HL-60 (cell line): ENCODE data around the gene KCNF1.

Experiments
- GABPA ChIP-seq: IDR thresholded peaks from 2 replicates; pipeline ENCODE4 v1.6.1; 2012; ENCODE audit warnings: low read depth
- POLR2AphosphoS5 ChIP-seq: IDR thresholded peaks from 2 replicates; pipeline ENCODE4 v1.6.1; 2012; ENCODE audit warnings: low read depth
- SPI1 ChIP-seq: IDR thresholded peaks from 2 replicates; pipeline ENCODE4 v1.6.1; 2012; ENCODE audit warnings: low read depth, mild to moderate bottlenecking, borderline replicate concordance
- TF ChIP-seq, protein P1 (sequence below): IDR thresholded peaks from one replicate; pipeline ENCODE4 v1.5.1; 2011; ENCODE audit warnings: low read length, control low read depth, inconsistent platforms; ENCODE audit not compliant: insufficient read depth
- TF ChIP-seq, protein P2 (sequence below): IDR thresholded peaks from 2 replicates; pipeline ENCODE4 v1.6.1; 2012; ENCODE audit warnings: low read depth; ENCODE audit not compliant: insufficient replicate concordance

DNA sequence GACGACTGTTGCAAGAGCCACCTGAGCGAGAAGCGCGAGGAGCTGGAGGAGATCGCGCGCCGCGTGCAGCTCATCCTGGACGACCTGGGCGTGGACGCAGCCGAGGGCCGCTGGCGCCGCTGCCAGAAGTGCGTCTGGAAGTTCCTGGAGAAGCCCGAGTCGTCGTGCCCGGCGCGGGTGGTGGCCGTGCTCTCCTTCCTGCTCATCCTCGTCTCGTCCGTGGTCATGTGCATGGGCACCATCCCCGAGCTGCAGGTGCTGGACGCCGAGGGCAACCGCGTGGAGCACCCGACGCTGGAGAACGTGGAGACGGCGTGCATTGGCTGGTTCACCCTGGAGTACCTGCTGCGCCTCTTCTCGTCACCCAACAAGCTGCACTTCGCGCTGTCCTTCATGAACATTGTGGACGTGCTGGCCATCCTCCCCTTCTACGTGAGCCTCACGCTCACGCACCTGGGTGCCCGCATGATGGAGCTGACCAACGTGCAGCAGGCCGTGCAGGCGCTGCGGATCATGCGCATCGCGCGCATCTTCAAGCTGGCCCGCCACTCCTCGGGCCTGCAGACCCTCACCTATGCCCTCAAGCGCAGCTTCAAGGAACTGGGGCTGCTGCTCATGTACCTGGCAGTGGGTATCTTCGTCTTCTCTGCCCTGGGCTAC is 1.2 kb downstream of the KCNF1 start:
- TF ChIP-seq GABPA (no peak), POLR2AphosphoS5 (no peak), SPI1 (no peak)
- TF ChIP-seq, protein P1, sequence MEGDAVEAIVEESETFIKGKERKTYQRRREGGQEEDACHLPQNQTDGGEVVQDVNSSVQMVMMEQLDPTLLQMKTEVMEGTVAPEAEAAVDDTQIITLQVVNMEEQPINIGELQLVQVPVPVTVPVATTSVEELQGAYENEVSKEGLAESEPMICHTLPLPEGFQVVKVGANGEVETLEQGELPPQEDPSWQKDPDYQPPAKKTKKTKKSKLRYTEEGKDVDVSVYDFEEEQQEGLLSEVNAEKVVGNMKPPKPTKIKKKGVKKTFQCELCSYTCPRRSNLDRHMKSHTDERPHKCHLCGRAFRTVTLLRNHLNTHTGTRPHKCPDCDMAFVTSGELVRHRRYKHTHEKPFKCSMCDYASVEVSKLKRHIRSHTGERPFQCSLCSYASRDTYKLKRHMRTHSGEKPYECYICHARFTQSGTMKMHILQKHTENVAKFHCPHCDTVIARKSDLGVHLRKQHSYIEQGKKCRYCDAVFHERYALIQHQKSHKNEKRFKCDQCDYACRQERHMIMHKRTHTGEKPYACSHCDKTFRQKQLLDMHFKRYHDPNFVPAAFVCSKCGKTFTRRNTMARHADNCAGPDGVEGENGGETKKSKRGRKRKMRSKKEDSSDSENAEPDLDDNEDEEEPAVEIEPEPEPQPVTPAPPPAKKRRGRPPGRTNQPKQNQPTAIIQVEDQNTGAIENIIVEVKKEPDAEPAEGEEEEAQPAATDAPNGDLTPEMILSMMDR: no peak
- TF ChIP-seq, protein P2, sequence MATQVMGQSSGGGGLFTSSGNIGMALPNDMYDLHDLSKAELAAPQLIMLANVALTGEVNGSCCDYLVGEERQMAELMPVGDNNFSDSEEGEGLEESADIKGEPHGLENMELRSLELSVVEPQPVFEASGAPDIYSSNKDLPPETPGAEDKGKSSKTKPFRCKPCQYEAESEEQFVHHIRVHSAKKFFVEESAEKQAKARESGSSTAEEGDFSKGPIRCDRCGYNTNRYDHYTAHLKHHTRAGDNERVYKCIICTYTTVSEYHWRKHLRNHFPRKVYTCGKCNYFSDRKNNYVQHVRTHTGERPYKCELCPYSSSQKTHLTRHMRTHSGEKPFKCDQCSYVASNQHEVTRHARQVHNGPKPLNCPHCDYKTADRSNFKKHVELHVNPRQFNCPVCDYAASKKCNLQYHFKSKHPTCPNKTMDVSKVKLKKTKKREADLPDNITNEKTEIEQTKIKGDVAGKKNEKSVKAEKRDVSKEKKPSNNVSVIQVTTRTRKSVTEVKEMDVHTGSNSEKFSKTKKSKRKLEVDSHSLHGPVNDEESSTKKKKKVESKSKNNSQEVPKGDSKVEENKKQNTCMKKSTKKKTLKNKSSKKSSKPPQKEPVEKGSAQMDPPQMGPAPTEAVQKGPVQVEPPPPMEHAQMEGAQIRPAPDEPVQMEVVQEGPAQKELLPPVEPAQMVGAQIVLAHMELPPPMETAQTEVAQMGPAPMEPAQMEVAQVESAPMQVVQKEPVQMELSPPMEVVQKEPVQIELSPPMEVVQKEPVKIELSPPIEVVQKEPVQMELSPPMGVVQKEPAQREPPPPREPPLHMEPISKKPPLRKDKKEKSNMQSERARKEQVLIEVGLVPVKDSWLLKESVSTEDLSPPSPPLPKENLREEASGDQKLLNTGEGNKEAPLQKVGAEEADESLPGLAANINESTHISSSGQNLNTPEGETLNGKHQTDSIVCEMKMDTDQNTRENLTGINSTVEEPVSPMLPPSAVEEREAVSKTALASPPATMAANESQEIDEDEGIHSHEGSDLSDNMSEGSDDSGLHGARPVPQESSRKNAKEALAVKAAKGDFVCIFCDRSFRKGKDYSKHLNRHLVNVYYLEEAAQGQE: no peak
